GM12801 (cell line): ENCODE results near the gene LTBP2.

Experiments
- TF ChIP-seq, protein P1 (sequence below): IDR thresholded peaks from one replicate; pipeline ENCODE4 v1.5.1; 2011; ENCODE audit warnings: control low read depth; ENCODE audit not compliant: insufficient read length; ENCODE audit errors: extremely low read depth

LTBP2 gene

GRCh38 chr14:74601982-74602381 lies 10.1 kb downstream of the LTBP2 start:
- TF ChIP-seq, protein P1, sequence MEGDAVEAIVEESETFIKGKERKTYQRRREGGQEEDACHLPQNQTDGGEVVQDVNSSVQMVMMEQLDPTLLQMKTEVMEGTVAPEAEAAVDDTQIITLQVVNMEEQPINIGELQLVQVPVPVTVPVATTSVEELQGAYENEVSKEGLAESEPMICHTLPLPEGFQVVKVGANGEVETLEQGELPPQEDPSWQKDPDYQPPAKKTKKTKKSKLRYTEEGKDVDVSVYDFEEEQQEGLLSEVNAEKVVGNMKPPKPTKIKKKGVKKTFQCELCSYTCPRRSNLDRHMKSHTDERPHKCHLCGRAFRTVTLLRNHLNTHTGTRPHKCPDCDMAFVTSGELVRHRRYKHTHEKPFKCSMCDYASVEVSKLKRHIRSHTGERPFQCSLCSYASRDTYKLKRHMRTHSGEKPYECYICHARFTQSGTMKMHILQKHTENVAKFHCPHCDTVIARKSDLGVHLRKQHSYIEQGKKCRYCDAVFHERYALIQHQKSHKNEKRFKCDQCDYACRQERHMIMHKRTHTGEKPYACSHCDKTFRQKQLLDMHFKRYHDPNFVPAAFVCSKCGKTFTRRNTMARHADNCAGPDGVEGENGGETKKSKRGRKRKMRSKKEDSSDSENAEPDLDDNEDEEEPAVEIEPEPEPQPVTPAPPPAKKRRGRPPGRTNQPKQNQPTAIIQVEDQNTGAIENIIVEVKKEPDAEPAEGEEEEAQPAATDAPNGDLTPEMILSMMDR: no peak

DNA sequence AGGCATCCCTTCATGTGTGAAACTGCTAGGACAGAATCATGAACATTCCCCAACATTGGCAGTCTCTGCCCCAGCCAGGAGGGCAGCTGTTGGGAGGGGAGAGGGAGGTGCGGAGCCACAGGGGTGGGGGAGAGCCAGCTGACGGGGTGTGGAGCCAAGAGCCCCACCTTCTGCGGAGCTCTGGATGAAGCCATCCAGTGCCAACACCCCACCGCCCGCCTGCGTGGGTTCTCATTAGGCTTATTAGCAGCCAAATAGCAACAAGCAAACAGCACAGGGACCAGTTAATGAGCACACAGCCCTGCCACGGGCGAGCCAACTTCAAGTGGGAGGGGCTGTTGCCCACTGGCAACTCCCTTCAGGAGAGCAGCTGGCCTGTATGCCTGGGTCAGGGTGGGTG lies 12.1 kb downstream of the LTBP2 start:
- TF ChIP-seq, protein P1: no peak

- TF ChIP-seq, protein P1: no peak
Measured at GRCh38 chr14:74599321-74599761, 12.7 kb downstream of the LTBP2 start.

DNA sequence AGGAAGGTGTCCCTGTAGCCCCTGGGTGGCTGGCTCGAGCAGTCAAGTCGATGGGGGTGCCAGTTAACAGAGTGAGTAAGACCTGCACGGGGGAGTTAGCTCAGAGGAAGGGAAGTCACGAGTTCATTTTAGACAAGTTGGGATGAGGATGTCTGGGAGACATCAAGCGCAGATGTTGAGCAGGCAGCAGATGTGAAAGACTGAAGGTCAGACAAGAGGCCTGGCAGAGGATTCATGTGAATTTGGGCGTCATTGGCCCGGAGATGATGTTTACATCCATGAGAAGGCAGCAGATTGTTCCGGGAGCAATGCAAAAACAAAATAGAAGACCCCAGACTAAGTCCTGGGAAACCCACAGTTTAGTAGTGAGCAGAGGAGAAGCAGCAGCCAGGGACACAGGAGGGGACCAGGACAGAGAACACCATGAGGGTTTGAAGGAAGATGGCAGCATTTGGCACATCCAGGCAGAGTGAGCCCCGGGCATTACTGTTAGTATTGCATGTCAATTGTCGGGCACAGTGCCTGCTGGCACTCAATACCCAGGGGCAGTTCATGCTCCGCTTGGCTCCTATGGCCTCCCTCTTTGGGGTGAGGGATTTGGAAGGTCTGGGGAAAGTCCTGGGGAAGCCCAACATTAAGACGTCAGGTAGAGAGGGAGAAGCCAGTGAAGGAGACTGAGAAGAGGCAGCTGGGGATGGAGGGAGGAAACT lies 15.1 kb downstream of the LTBP2 start:
- TF ChIP-seq, protein P1: no peak

- TF ChIP-seq, protein P1: no peak
Measured at GRCh38 chr14:74595006-74595735, 16.9 kb downstream of the LTBP2 start.

GRCh38 chr14:74594606-74595005 lies 17.4 kb downstream of the LTBP2 start:
- TF ChIP-seq, protein P1: no peak

DNA sequence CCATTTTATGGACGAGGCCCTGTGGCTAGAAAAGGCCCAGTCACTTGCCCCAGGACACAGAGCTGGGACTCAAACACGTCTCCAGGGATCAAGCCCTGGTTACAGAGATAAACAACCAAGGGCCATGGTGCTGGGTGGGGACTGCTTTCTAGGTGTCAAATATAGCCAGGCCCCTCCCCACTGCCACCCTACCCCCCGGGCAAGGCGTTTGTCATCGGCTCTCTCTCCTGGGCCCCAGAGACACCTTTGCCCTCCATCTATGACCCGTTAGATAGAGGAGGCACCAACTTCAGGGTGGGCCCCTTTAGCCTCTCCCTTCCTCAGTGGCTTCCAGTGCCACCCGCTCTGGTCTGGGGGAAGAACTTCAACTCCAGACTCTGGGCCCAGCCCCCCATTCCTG lies 18.0 kb downstream of the LTBP2 start:
- TF ChIP-seq, protein P1: no peak
